ENCODE measurements around the gene TBX4.

The TBX4 gene

DNA sequence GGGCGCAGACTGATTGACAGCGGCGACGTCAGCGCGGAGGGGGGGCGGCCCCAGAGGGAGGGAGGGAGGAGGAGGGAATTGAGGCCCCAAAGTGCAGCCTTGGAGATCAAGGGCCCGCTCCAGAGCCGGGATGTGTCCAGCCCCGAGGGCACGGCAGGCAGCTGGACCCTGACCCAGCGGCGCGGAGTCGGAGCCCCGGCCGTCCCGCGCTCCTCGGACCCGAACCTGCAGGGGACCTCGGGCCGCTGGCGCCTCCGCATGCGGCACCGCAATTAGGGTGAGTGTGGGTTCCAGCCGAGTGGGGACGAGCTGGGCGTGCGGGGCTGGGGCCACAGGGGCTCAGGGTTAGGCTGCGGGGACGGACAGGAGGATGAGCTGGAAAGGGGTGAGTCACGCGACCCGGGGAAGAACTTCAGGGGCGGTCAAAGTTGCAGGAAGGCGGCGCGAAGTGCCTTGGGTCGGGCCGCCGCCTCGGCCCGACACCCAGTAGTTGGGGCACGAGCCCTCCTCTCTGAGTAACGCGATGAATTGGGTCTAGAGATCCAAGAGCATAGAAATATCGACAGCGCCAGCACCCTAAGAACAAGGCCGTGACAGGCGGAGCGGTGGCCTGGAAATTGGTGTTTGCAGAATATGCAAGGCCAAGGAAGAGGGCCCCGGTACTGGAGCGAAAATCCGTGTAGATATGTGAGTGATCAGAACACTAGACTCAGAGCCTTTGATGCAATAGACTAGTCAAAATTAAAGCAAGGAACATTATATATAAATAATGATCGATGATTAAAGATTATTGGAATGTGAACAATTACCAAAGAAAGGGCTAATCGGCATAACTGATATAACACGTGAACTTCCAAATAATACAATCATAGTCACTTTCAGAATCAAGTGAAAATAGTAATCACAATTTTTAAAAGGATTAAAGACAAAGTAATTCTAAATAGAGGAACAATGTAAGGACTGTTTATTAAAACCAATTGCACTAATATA lies at the start of gene TBX4:
Gene TBX4, plus strand, starts transcription at position 122 of the 990 bp plus-strand sequence. CDS start 4,069 bp downstream, outside the sequence.
- no peak for DNase-seq (ENCODE audit: extremely low read depth, low read depth)
- TF ChIP-seq, protein P1, sequence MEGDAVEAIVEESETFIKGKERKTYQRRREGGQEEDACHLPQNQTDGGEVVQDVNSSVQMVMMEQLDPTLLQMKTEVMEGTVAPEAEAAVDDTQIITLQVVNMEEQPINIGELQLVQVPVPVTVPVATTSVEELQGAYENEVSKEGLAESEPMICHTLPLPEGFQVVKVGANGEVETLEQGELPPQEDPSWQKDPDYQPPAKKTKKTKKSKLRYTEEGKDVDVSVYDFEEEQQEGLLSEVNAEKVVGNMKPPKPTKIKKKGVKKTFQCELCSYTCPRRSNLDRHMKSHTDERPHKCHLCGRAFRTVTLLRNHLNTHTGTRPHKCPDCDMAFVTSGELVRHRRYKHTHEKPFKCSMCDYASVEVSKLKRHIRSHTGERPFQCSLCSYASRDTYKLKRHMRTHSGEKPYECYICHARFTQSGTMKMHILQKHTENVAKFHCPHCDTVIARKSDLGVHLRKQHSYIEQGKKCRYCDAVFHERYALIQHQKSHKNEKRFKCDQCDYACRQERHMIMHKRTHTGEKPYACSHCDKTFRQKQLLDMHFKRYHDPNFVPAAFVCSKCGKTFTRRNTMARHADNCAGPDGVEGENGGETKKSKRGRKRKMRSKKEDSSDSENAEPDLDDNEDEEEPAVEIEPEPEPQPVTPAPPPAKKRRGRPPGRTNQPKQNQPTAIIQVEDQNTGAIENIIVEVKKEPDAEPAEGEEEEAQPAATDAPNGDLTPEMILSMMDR (IDR thresholded peaks at IDR 0.05; ENCODE audit: low read depth, low read length), result no peak

DNA sequence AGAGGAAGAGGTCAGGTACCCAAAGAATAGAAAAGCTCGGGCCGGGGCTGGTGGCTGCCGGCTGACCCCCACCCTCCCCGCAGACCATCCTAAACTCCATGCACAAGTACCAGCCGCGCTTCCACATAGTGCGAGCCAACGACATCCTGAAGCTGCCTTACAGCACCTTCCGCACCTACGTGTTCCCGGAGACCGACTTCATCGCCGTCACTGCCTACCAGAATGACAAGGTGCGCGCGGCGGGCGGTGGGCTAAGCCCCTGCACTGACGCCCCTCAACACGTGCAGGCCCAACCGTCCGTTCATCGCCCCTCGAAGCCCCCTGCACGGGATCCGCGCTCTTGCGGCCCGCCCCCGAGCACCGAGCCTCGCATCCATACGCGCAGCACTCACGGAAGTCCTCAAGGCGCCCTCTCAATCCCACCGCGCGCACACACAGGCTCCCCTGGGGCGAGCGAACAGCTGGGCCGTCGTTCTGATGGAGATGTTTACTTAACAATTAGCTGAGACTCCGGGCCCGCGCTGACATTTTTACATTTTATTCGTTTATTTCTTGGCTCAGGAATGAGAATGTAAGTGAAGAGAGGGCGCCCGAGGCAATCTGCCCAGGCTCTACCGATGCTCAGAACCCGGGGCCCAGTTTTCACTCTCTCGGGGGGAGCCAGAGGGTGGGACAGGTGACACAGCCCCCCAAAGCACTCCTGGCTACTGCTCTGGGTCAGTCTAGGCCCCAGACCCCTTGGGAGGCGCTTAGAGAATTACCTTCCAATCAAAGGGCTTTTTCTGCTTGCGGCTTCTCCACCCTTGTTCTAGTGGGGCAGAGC lies 49.0 kb upstream of the TBX4 start:
- no peak for DNase-seq (ENCODE audit: extremely low read depth, low read depth)
- TF ChIP-seq, protein P1 (IDR thresholded peaks at IDR 0.05; ENCODE audit: low read depth, low read length), result no peak

DNA sequence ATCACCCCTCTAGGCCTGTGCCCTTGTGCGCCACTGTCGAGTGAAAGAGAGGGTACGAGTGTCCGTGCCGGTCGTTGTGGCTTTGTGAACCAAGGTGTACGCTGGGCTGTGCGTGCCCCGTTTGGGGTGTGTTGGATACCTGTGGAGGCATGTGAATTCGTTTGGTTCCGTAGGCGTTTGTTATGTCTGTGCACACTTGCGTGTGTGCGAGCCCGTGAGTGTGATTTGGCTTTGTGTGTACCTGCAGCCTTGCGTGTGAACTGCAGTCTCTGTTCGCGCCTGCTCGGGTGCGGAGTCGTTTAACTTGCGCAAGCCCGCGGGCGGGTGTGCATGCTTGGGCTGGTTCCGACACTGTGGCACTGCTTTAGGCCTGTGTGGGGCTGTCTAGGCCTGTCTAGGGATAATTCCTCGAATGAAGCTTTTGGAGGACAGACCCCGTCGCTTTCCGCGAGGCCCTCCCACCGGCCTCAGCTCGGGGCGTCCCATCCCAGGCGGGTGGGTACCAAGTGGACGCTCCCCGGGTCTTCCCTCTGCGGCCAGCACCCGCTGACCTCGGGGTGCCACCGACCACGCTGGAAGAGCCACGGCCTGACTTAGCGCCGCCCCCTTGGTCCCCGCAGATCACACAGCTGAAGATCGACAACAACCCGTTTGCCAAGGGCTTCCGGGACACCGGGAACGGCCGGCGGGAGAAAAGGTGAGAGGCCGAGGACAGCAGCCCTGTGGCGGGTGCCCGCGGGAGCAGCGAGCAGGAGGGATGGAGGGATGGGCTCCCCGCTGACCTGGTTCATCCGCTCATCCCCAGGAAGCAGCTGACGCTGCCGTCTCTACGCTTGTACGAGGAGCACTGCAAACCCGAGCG lies 48.2 kb upstream of the TBX4 start:
- TF ChIP-seq, protein P1 (IDR thresholded peaks at IDR 0.05; ENCODE audit: low read depth, low read length), result no peak
- no peak for DNase-seq (ENCODE audit: extremely low read depth, low read depth)

DNA sequence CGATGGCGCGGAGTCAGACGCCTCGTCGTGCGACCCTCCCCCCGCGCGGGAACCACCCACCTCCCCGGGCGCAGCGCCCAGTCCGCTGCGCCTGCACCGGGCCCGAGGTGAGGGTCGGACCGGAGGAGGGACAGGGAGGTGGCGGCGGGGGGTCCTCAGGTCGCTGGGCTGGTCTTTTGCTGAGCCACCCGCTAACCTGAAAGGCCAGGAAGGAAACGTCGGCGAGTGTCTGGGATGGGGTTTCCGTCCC lies 47.6 kb upstream of the TBX4 start:
- TF ChIP-seq, protein P1 (IDR thresholded peaks at IDR 0.05; ENCODE audit: low read depth, low read length), result no peak
- no peak for DNase-seq (ENCODE audit: extremely low read depth, low read depth)

DNA sequence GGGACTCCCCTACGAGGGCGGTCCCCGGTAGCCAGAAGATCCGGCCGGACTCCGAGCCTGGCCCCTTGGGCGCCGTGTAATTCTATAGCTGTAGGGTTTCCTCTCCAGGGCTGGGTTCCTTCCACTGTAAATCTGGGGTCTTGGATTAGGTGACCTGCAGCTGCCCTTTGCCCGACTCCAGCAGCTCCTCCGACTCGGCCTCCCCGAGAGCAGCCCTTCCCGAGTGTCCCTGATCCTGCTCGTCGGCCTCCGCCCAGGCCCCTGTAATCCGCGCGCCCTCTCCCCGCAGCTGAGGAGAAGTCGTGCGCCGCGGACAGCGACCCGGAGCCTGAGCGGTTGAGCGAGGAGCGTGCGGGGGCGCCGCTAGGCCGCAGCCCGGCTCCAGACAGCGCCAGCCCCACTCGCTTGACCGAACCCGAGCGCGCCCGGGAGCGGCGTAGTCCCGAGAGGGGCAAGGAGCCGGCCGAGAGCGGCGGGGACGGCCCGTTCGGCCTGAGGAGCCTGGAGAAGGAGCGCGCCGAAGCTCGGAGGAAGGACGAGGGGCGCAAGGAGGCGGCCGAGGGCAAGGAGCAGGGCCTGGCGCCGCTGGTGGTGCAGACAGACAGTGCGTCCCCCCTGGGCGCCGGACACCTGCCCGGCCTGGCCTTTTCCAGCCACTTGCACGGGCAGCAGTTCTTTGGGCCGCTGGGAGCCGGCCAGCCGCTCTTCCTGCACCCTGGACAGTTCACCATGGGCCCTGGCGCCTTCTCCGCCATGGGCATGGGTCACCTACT lies 47.1 kb upstream of the TBX4 start:
- no peak for DNase-seq (ENCODE audit: extremely low read depth, low read depth)
- TF ChIP-seq, protein P1 (IDR thresholded peaks at IDR 0.05; ENCODE audit: low read depth, low read length), result no peak

DNA sequence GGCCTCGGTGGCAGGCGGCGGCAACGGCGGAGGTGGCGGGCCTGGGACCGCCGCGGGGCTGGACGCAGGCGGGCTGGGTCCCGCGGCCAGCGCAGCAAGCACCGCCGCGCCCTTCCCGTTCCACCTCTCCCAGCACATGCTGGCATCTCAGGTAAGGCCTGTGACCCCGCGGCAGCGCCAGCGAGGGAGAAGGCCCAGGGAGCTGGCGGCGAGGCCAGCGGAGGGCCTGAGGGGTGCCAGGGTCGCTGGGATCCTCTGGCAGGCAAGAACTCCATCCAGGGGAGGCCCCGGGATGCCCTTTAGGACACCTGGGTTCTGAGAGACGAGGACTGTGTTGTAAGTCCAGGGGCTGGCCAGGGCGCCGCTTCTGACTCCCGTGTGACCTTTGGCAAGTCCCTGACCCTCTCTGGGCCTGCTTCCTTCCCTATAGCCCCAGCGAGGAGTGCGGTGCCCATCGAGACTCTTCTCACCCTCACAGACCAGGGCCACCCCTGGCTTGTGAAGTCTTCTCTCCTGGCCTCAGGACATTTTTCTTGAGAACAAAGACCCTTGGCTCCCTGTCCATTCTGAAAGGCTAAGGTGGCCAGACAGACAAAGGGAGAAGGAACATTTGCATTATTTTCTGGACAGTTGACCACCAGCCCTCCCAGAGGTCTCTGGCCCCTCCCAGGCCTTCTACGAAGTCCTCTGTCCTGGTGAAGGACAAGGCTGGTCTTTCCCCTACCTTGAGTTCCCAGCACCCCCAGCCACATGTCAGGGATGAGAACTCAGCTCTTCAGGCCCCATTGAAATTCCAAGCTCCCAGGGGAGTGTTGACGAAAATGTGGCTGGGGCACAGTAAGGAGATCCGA lies 46.3 kb upstream of the TBX4 start:
- DNase-seq (ENCODE audit: extremely low read depth, low read depth), result no peak
- TF ChIP-seq, protein P1 (IDR thresholded peaks at IDR 0.05; ENCODE audit: low read depth, low read length), result no peak
